SKM-1 (cell line): Measurements from ENCODE around the gene ARHGAP6.
"Not testable (repeated sequence)": the region's sequence is repeated elsewhere in the genome, so short reads cannot be mapped to it uniquely, and the experiment has no call there.

Experiments
- DNase-seq: peaks from one replicate; lab custom pipeline; 2025; ENCODE audit not compliant: unreplicated experiment; lab: John Stamatoyannopoulos, UW

ARHGAP6 gene

GRCh38 chrX:11648705-11649519 lies 16.8 kb downstream of the ARHGAP6 start:
- no peak for DNase-seq

DNA sequence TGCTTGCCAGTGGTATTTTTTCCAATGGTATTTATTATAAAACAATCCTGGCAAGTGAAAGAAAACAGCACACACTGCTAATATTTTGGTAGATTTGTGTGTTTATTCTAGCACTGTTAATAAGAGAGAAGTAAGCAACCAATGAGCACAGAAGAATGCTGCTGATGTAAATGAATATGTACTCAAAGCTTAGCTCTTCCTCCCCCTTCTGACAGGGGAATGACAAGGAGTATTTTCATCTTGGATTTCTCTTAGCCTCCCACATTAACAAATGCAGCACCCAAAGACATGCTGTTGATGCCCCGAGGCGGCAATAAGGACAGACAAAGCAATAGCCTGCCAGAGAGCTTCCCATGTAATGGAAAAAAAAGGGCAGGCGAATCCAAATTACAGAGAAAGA lies 18.6 kb downstream of the ARHGAP6 start:
- no peak for DNase-seq

- DNase-seq: no peak
Measured at GRCh38 chrX:11641349-11642065, 24.2 kb downstream of the ARHGAP6 start.

- DNase-seq: no peak
Measured at GRCh38 chrX:11640089-11640488, 25.6 kb downstream of the ARHGAP6 start.

GRCh38 chrX:11632732-11633131 lies 33.0 kb downstream of the ARHGAP6 start:
- DNase-seq: no peak

GRCh38 chrX:11629593-11630211 lies 36.0 kb downstream of the ARHGAP6 start:
- no peak for DNase-seq

DNA sequence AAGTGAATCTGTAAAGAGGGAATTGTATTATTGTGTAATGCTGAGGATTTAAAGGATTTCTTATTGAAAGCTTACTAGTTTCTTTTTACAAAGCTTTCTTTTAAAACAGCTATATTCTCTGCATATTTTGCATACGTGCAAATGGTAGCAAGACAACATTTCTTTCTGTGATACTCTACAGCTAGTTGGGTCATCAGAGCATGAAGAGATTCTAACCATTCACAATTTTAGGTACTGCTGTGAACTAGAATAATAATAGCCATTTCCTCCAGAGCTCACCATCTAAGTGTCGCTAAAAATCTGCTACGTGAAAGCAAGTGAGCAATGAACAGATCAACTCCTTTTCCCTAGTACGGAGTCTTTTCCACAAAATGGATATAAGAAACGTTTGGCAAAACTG lies 37.3 kb downstream of the ARHGAP6 start:
- no peak for DNase-seq

DNA sequence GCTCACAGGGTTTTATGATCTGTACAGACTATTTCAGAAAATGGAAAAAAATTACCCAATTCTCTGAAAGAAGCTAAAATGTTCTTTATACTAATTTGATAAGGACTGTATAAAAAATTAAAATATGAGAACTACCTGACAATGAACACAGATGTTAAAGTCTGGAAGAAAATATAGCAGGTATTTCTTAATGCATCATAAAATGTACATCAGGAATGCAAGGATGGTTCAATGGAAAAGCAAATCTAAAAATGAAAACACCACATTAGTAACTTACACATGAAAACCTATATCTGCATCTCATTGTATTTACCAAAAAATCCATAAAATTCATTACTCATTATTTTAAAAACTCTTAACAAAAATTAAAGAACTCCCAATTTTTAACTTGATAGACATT lies 39.4 kb downstream of the ARHGAP6 start:
- no peak for DNase-seq

GRCh38 chrX:11619441-11619840 lies 46.3 kb downstream of the ARHGAP6 start:
- no peak for DNase-seq

- DNase-seq: not testable (repeated sequence)
Measured at GRCh38 chrX:11614253-11614652, 51.5 kb downstream of the ARHGAP6 start.

- DNase-seq: no peak
Measured at GRCh38 chrX:11611965-11612364, 53.8 kb downstream of the ARHGAP6 start.

GRCh38 chrX:11611161-11611560 lies 54.6 kb downstream of the ARHGAP6 start:
- DNase-seq: no peak

GRCh38 chrX:11609109-11609508 lies 56.6 kb downstream of the ARHGAP6 start:
- DNase-seq: no peak

GRCh38 chrX:11606408-11606807 lies 59.3 kb downstream of the ARHGAP6 start:
- DNase-seq: no peak

DNA sequence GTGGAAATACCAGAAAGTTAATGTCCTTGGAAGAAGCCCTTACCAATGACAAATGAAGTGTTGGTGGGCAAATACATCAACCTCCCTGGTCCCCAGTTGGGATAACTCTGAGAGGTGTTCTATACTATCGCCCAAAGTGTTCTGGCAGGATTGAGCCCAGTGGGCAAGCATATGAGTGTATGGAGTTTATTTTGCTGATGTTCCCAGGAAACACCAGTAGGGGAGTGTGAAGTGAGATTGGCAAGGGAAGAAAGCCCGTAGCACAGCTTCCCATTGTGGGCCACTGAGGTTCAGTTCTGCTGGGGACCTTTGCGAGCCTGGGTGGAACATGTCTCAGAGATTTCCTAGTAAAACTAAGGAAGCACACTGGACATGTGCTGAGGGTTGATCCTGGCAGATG lies 65.1 kb downstream of the ARHGAP6 start:
- no peak for DNase-seq

DNA sequence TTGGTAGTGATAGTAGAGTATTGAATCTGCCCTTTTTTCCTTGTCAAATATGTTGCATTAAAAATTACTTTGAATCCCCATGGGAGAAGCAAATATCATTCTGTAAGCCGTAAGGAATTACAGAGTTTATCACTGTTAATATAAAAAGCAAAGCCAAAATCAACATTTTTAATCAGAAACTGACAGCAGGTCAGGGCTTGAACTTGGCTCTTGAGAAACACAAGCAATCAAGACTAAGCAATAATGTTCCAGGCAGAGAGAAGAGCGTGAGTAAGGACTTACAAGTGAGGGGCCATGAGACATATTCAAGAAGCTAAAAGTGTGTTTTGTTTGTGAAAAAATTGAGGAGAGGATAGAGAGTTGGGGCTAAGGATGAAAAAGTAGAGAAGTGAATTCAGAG lies 68.2 kb downstream of the ARHGAP6 start:
- no peak for DNase-seq

- DNase-seq: no peak
Measured at GRCh38 chrX:11591723-11592346, 73.9 kb downstream of the ARHGAP6 start.

DNA sequence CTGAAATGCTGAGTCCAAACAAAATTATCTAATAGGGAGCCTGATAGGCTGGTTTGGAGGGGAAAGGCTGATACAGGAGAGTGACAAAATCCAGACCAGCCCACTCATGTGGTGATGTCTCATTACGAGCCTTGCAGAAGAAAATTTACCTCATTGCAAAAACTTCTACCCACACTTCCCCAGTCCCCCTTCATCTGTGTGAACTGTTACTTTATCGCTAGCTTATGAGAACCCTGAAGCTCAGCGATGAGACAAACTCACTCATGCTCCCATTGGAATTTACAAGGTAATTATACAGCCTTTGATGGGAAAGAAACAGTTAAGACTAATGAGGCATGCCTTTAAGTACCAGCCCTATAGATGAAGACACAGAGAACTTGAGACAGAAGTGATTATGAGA lies 76.1 kb downstream of the ARHGAP6 start:
- DNase-seq: no peak

GRCh38 chrX:11588097-11588496 lies 77.6 kb downstream of the ARHGAP6 start:
- DNase-seq: no peak

DNA sequence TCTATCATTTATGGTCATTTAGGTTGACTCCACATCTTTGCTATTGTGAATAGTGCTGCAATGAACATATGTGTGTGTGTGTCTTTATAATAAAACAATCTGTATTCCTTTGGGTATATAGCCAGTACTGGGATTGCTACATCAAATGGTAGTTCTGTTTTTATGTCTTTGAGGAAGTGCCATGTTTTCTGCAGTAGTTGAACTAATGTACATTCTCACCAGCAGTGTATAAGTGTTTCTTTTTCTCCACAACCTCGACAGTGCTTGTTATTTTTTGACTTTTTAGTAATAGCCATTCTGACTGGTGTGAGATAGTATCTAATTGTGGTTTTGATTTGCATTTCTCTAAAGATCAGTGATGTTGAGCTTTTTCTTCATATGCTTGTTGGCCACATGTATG lies 80.5 kb downstream of the ARHGAP6 start:
- peak; percentile 0 for DNase-seq

GRCh38 chrX:11580789-11581188 lies 84.9 kb downstream of the ARHGAP6 start:
- DNase-seq: no peak
